OCI-LY7 (cell line): ENCODE results near the gene UFM1. TPM values are rescaled to one million over a fixed set of nuclear protein-coding genes. Genes with fewer than 3 reads are reported as not detected.

Experiments used
- BruUV-seq: library from RNA; stranded (reverse); fragments of 400-500 nt; replicated peaks from 2 replicates; lab custom pipeline; 2021; lab: Mats Ljungman, UMichigan
- CTCF ChIA-PET: fragments of 300-600 bp; sonication (Branson Sonifier 250); formaldehyde crosslinking; loops from one replicate; lab custom pipeline; 2022; ENCODE audit warnings: antibody characterized with exemption; ENCODE audit not compliant: unreplicated experiment; lab: Charles Lee
- POLR2A ChIA-PET: fragments of 300-600 bp; sonication (Branson Sonifier 250); formaldehyde crosslinking; loops from one replicate; lab custom pipeline; 2022; ENCODE audit warnings: antibody characterized with exemption; lab: Charles Lee
- DNase-seq: peaks from one replicate; pipeline ENCODE4 v3.0.0-alpha.2; 2015; ENCODE audit warnings: low spot score
- H2AFZ ChIP-seq: fragments of 200-600 bp; sonication (generic), shearing (Covaris generic); 2 replicates; pipeline ENCODE4 v1.6.1; 2014; ENCODE audit warnings: mild to moderate bottlenecking, antibody characterized with exemption, low read length, moderate library complexity
- H3K27ac ChIP-seq: fragments of 200-600 bp; sonication (generic); 2 replicates; pipeline ENCODE4 v1.5.1; 2014; ENCODE audit warnings: mixed run types, low read depth, mild to moderate bottlenecking, moderate library complexity, low read length, inconsistent platforms; ENCODE audit not compliant: poor library complexity, severe bottlenecking
- H3K36me3 ChIP-seq: fragments of 200-600 bp; sonication (generic); 2 replicates; pipeline ENCODE4 v1.6.1; 2014; ENCODE audit warnings: mild to moderate bottlenecking, antibody characterized with exemption, low read length, moderate library complexity, mixed read lengths; ENCODE audit not compliant: insufficient read depth
- H3K4me1 ChIP-seq: fragments of 200-600 bp; sonication (generic); 2 replicates; pipeline ENCODE4 v1.5.1; 2014; ENCODE audit warnings: mild to moderate bottlenecking, low read length; ENCODE audit not compliant: insufficient read depth, poor library complexity, severe bottlenecking
- H3K4me2 ChIP-seq: fragments of 200-600 bp; sonication (generic); 2 replicates; pipeline ENCODE4 v1.6.1; 2014; ENCODE audit warnings: mild to moderate bottlenecking, low read length
- H3K4me3 ChIP-seq: fragments of 200-600 bp; sonication (generic); 2 replicates; pipeline ENCODE4 v1.5.1; 2014; ENCODE audit warnings: mild to moderate bottlenecking, low read depth, low read length; ENCODE audit not compliant: poor library complexity, severe bottlenecking
- H3K79me2 ChIP-seq: fragments of 200-600 bp; sonication (generic); 2 replicates; pipeline ENCODE4 v1.6.1; 2016; ENCODE audit warnings: low read depth, mild to moderate bottlenecking, low read length, moderate library complexity, mixed read lengths; ENCODE audit not compliant: insufficient read depth
- H3K9me2 ChIP-seq: fragments of 200-600 bp; sonication (generic); 2 replicates; pipeline ENCODE4 v1.6.1; 2016; ENCODE audit warnings: mild to moderate bottlenecking, low read length, mixed read lengths; ENCODE audit not compliant: insufficient read depth
- H3K9me3 ChIP-seq: fragments of 200-600 bp; sonication (generic); 2 replicates; pipeline ENCODE4 v1.6.1; 2014; ENCODE audit warnings: mild to moderate bottlenecking, mixed run types, low read length, mixed read lengths
- H4K20me1 ChIP-seq: fragments of 200-600 bp; sonication (generic); 2 replicates; pipeline ENCODE4 v1.6.1; 2014; ENCODE audit warnings: mild to moderate bottlenecking, antibody characterized with exemption, low read length, moderate library complexity, mixed read lengths; ENCODE audit not compliant: insufficient read depth
- CTCF ChIP-seq: fragments of 200-600 bp; sonication (generic); conservative IDR thresholded peaks from 2 replicates; pipeline ENCODE4 v1.5.1; 2014; ENCODE audit warnings: mild to moderate bottlenecking, antibody characterized with exemption, low read length, moderate library complexity, mixed read lengths
- EZH2phosphoT487 ChIP-seq: fragments of 200-600 bp; sonication (generic); IDR thresholded peaks from 2 replicates; pipeline ENCODE4 v1.6.1; 2018; ENCODE audit warnings: low read depth, borderline replicate concordance, mild to moderate bottlenecking, mixed run types, antibody characterized with exemption, low read length, moderate library complexity, mixed read lengths
- intact Hi-C: fragments of 100-400 bp; cut with micrococcal nuclease; formaldehyde crosslinking; loops from one replicate; pipeline ENCODE4 v1.10.0; 2022; ENCODE audit not compliant: unreplicated experiment
- total RNA-seq, 2 experiments: library from RNA; depleted of rRNA in 1 of 2; stranded (reverse); fragments of >200 nt in 1 of 2; shearing (Covaris generic) in 1 of 2; gene quantifications; 2 replicates each; pipeline ENCODE4 v1.2.3, GENCODE V29; 2014 to 2022

The UFM1 gene
- total RNA-seq, 2 experiments from 2014 or later: 33.3 to 46.9 TPM

GRCh38 chr13:38316129-38316528 is 33.5 kb upstream of the UFM1 start:
- Histone ChIP-seq H3K36me3 (no peaks in the 10 kb centered on the region), H2AFZ (no peak overlapping the region), H3K79me2 (no peaks in the 10 kb centered on the region), H3K4me1 (no peaks in the 10 kb centered on the region), H3K9me2 (no peaks in the 10 kb centered on the region), H3K4me2 (no peak overlapping the region), H4K20me1 (no peaks in the 10 kb centered on the region), H3K9me3 (no peaks in the 10 kb centered on the region), H3K27ac (no peak overlapping the region), H3K4me3 (no peak overlapping the region)
- intact Hi-C loops: no loop called here
- CTCF ChIA-PET: no interaction called here
- no peak for TF ChIP-seq CTCF
- TF ChIP-seq EZH2phosphoT487: no peak
- no TSS peak for BruUV-seq
- POLR2A ChIA-PET: no interaction called here
- DNase-seq: no peak

- no peaks in the 10 kb centered on the region for H3K79me2 ChIP-seq
- no peak overlapping the region for H3K4me3 ChIP-seq
- H3K9me3 ChIP-seq: no peaks in the 10 kb centered on the region
- no peak overlapping the region for H3K27ac ChIP-seq
- ChIA-PET CTCF (no interaction called here), POLR2A (interaction anchor here (0.7 kb wide), 1 partner anchor 462 kb away, joined by 3 read pairs; no protein-coding TSS in a partner anchor)
- H4K20me1 ChIP-seq: no peaks in the 10 kb centered on the region
- H3K9me2 ChIP-seq: no peaks in the 10 kb centered on the region
- no peak overlapping the region for H2AFZ ChIP-seq
- TF ChIP-seq CTCF: no peak
- no peak for TF ChIP-seq EZH2phosphoT487
- no peak for DNase-seq
- H3K36me3 ChIP-seq: no peaks in the 10 kb centered on the region
- intact Hi-C loops: no loop called here
- H3K4me2 ChIP-seq: no peak overlapping the region
- BruUV-seq: no TSS peak
- H3K4me1 ChIP-seq: no peaks in the 10 kb centered on the region
Observed at GRCh38 chr13:38321654-38322053, 28.0 kb upstream of the UFM1 start.

GRCh38 chr13:38325426-38325825 is 24.2 kb upstream of the UFM1 start:
- H2AFZ ChIP-seq: no peak overlapping the region
- DNase-seq: no peak
- CTCF ChIA-PET: no interaction called here
- H3K9me2 ChIP-seq: no peaks in the 10 kb centered on the region
- TF ChIP-seq EZH2phosphoT487 (no peak), CTCF (no peak)
- no peak overlapping the region for H3K4me2 ChIP-seq
- intact Hi-C loops: no loop called here
- H3K36me3 ChIP-seq: no peaks in the 10 kb centered on the region
- no peaks in the 10 kb centered on the region for H4K20me1 ChIP-seq
- H3K9me3 ChIP-seq: no peaks in the 10 kb centered on the region
- H3K4me1 ChIP-seq: no peaks in the 10 kb centered on the region
- H3K79me2 ChIP-seq: no peaks in the 10 kb centered on the region
- no peak overlapping the region for H3K4me3 ChIP-seq
- H3K27ac ChIP-seq: no peak overlapping the region
- POLR2A ChIA-PET: no interaction called here
- BruUV-seq: no TSS peak
